OCI-LY3 (cell line): Measurements from ENCODE around the gene FOXN1.
A peak's percentile ranks its signal among the peaks of the same experiment; 100 is the strongest.

Source experiments
- CTCF ChIP-seq: fragments of 200-600, 300-600 bp; sonication (generic); IDR thresholded peaks from 2 replicates; pipeline ENCODE4 v1.5.1; 2014; ENCODE audit warnings: antibody characterized with exemption, low read length, low read depth
- EZH2phosphoT487 ChIP-seq: fragments of 200-600 bp; shearing (Covaris generic); IDR thresholded peaks from 2 replicates; pipeline ENCODE4 v1.6.1; 2018; ENCODE audit warnings: antibody characterized with exemption, mixed run types, low read depth

GRCh38 chr17:28548417-28549130, 42.4 kb downstream of the FOXN1 start:
- TF ChIP-seq CTCF (peak; percentile 19; the same call in 1 of the 2 replicates), EZH2phosphoT487 (no peak)
